ENCODE data around the gene PPL. TPM values are rescaled to one million over a fixed set of nuclear protein-coding genes. Genes with fewer than 3 reads are reported as not detected.
A peak's percentile ranks its signal among the peaks of the same experiment; 100 is the strongest.

Gene PPL
- total and polyA plus RNA-seq, 2 of the 13 experiments (the other 11 are each of a cell fraction or from before 2014, with no cell fraction given), result 5.7 to 6.6 TPM

DNA sequence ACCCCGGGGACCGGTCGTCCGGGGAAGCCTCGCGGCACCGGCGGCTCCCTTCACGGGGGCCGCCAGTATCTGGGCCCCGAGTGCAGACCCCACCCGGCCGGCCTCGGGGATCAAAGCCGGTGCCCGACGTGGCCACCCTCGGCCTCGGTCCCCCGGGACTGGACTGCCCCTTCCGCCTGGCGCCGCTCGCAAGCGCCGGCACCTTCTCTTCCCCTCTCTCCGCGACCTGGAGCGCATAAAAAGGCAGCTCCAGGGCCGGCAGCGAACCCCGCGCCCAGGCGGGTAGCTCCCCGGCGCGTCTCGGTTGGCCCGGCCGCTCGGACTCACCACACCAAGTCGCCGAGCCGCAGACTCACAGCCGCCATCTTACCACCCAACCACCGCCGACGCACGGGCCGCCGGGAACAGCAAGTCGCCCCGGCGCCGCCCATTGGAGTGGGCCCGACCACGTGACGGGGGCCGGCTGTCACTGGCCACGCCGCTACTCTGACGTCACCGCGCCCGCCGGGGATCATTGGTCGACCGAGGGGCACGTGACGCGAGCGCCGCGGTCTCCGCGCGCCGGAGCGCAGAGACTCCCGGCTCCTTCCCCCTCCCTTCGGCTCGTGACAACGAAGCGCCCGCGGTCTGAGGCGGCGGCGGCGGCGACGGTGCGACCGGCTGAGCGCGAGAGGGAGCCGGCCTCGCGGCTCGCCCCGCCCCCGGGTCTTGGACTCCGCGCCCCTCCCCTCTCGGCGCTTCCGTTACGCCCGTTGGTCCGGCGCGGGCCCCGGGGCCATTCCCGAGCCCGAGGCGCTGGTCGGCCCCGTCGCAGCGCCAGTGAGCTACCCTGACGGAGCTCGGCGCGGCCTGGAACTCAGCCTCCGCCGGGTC is 89.8 kb downstream of the PPL start, which contains the start of the genes GLYR1 and UBN1 (continued):
- TF ChIP-seq, protein P1, sequence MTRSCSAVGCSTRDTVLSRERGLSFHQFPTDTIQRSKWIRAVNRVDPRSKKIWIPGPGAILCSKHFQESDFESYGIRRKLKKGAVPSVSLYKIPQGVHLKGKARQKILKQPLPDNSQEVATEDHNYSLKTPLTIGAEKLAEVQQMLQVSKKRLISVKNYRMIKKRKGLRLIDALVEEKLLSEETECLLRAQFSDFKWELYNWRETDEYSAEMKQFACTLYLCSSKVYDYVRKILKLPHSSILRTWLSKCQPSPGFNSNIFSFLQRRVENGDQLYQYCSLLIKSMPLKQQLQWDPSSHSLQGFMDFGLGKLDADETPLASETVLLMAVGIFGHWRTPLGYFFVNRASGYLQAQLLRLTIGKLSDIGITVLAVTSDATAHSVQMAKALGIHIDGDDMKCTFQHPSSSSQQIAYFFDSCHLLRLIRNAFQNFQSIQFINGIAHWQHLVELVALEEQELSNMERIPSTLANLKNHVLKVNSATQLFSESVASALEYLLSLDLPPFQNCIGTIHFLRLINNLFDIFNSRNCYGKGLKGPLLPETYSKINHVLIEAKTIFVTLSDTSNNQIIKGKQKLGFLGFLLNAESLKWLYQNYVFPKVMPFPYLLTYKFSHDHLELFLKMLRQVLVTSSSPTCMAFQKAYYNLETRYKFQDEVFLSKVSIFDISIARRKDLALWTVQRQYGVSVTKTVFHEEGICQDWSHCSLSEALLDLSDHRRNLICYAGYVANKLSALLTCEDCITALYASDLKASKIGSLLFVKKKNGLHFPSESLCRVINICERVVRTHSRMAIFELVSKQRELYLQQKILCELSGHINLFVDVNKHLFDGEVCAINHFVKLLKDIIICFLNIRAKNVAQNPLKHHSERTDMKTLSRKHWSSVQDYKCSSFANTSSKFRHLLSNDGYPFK (CRISPR knock-in tag; IDR thresholded peaks at IDR 0.05; ENCODE audit: borderline replicate concordance), result peak; percentile 99
- TF ChIP-seq, protein P2, sequence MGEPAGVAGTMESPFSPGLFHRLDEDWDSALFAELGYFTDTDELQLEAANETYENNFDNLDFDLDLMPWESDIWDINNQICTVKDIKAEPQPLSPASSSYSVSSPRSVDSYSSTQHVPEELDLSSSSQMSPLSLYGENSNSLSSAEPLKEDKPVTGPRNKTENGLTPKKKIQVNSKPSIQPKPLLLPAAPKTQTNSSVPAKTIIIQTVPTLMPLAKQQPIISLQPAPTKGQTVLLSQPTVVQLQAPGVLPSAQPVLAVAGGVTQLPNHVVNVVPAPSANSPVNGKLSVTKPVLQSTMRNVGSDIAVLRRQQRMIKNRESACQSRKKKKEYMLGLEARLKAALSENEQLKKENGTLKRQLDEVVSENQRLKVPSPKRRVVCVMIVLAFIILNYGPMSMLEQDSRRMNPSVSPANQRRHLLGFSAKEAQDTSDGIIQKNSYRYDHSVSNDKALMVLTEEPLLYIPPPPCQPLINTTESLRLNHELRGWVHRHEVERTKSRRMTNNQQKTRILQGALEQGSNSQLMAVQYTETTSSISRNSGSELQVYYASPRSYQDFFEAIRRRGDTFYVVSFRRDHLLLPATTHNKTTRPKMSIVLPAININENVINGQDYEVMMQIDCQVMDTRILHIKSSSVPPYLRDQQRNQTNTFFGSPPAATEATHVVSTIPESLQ (CRISPR knock-in tag; conservative IDR thresholded peaks at IDR 0.05), result no peak
- no peak for TF ChIP-seq PAF1 (CRISPR knock-in tag; IDR thresholded peaks at IDR 0.05)
- no peak for TF ChIP-seq NR1H2 (CRISPR knock-in tag; IDR thresholded peaks at IDR 0.05; ENCODE audit: borderline replicate concordance, low read depth)
- TF ChIP-seq SMARCE1 (IDR thresholded peaks at IDR 0.05; ENCODE audit: borderline replicate concordance), result no peak
- peak; percentile 58; the same call in 1 of the 2 replicates for TF ChIP-seq ZMYM4 (CRISPR knock-in tag; IDR thresholded peaks at IDR 0.05)
- TF ChIP-seq RFX3 (CRISPR knock-in tag; IDR thresholded peaks at IDR 0.05), result no peak
- TF ChIP-seq RFX5 (IDR thresholded peaks at IDR 0.05; ENCODE audit: low read depth, low read length), result peak; percentile 88
- TF ChIP-seq SNRNP70 (IDR thresholded peaks at IDR 0.05; ENCODE audit: low read depth, low read length), result no peak
- TF ChIP-seq SATB2 (CRISPR knock-in tag; IDR thresholded peaks at IDR 0.05), result no peak; the same call in 1 of the 2 replicates
- peak; percentile 52 for TF ChIP-seq ZSCAN12 (CRISPR knock-in tag; IDR thresholded peaks at IDR 0.05)
- no peak for TF ChIP-seq TOE1 (CRISPR knock-in tag; IDR thresholded peaks at IDR 0.05)
- TF ChIP-seq HOXA5 (CRISPR knock-in tag; IDR thresholded peaks at IDR 0.05), result peak; percentile 39; the same call in 1 of the 2 replicates
- no peak for TF ChIP-seq ZFP36L2 (CRISPR knock-in tag; IDR thresholded peaks at IDR 0.05)
- no peak for TF ChIP-seq EHMT2 (IDR thresholded peaks at IDR 0.05; ENCODE audit: borderline replicate concordance, low read depth, low read length)
- no peak for TF ChIP-seq ZNF121 (CRISPR knock-in tag; IDR thresholded peaks at IDR 0.05)
- peak; percentile 67 for TF ChIP-seq POLR2AphosphoS5 (IDR thresholded peaks at IDR 0.05; ENCODE audit: low read depth, low read length)
- TF ChIP-seq, protein P3, sequence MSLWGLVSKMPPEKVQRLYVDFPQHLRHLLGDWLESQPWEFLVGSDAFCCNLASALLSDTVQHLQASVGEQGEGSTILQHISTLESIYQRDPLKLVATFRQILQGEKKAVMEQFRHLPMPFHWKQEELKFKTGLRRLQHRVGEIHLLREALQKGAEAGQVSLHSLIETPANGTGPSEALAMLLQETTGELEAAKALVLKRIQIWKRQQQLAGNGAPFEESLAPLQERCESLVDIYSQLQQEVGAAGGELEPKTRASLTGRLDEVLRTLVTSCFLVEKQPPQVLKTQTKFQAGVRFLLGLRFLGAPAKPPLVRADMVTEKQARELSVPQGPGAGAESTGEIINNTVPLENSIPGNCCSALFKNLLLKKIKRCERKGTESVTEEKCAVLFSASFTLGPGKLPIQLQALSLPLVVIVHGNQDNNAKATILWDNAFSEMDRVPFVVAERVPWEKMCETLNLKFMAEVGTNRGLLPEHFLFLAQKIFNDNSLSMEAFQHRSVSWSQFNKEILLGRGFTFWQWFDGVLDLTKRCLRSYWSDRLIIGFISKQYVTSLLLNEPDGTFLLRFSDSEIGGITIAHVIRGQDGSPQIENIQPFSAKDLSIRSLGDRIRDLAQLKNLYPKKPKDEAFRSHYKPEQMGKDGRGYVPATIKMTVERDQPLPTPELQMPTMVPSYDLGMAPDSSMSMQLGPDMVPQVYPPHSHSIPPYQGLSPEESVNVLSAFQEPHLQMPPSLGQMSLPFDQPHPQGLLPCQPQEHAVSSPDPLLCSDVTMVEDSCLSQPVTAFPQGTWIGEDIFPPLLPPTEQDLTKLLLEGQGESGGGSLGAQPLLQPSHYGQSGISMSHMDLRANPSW (CRISPR knock-in tag; IDR thresholded peaks at IDR 0.05; ENCODE audit: borderline replicate concordance), result no peak; the same call in 1 of the 2 replicates
- TF ChIP-seq KAT8 (CRISPR knock-in tag; IDR thresholded peaks at IDR 0.05), result peak; percentile 86
- no peak for TF ChIP-seq PHF21A (CRISPR knock-in tag; IDR thresholded peaks at IDR 0.05)
- TF ChIP-seq THAP11 (CRISPR knock-in tag; IDR thresholded peaks at IDR 0.05), result peak; percentile 87
- TF ChIP-seq, protein P4, sequence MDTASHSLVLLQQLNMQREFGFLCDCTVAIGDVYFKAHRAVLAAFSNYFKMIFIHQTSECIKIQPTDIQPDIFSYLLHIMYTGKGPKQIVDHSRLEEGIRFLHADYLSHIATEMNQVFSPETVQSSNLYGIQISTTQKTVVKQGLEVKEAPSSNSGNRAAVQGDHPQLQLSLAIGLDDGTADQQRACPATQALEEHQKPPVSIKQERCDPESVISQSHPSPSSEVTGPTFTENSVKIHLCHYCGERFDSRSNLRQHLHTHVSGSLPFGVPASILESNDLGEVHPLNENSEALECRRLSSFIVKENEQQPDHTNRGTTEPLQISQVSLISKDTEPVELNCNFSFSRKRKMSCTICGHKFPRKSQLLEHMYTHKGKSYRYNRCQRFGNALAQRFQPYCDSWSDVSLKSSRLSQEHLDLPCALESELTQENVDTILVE (CRISPR knock-in tag; IDR thresholded peaks at IDR 0.05), result peak; percentile 98; the same call in 1 of the 2 replicates

Measured in HepG2 (cell line).